ENCODE measurements around the gene AKNAD1. TPM values are rescaled to one million over a fixed set of nuclear protein-coding genes. Genes with fewer than 3 reads are reported as not detected.

The AKNAD1 gene
- 1 to 10 TPM in 2 of 4 donors, under 1 TPM in 2; 0.27 to 2.5 (median 1.1) TPM for total RNA-seq

- 100% methylated on average over 1 of the region's 1 CpG; no CpG with 5 or more reads in 1 of the 2 donors for WGBS, 2 donors (ENCODE audit: low coverage in 1 of 2)
- Histone ChIP-seq H3K4me3 (no peak within 1 kb of the TSS), H3K4me1 (peaks cover 0 to 15% (median 6%) of the 10 kb centered on the region in 3 donors), H3K27me3 (no peaks in the 10 kb centered on the region), H3K36me3 (no peaks in the 10 kb centered on the region), H3K27ac (no peak within 1 kb of the TSS), H3K9me3 (no peaks in the 10 kb centered on the region)
- TF ChIP-seq CTCF (IDR thresholded peaks at IDR 0.05) (no peak), POLR2AphosphoS5 (IDR thresholded peaks at IDR 0.05) (no peak), POLR2A (IDR thresholded peaks at IDR 0.05) (no peak), EP300 (IDR thresholded peaks at IDR 0.05) (no peak)
- ATAC-seq, result no peak
Measured at GRCh38 chr1:108856994-108857393, at the start of gene AKNAD1. TSS of gene AKNAD1 (minus strand) at chr1:108857094. CDS start at chr1:108852664, 4,430 bp downstream.

- 80 to 85% methylated on average over 3 of the region's 3 CpGs for WGBS, 2 donors (ENCODE audit: low coverage in 1 of 2)
- Histone ChIP-seq H3K4me1 (peaks cover 0 to 23% (median 11%) of the 10 kb centered on the region in 3 donors), H3K4me3 (no peak overlapping the region), H3K27me3 (no peaks in the 10 kb centered on the region), H3K27ac (no peak overlapping the region), H3K36me3 (peaks cover 0 to 68% of the 10 kb centered on the region in 2 donors), H3K9me3 (no peaks in the 10 kb centered on the region)
- TF ChIP-seq POLR2AphosphoS5 (IDR thresholded peaks at IDR 0.05) (no peak), EP300 (IDR thresholded peaks at IDR 0.05) (no peak), POLR2A (IDR thresholded peaks at IDR 0.05) (no peak), CTCF (IDR thresholded peaks at IDR 0.05) (no peak)
- no peak for ATAC-seq
Measured at GRCh38 chr1:108901106-108901505, 44.2 kb upstream of the AKNAD1 start.

- WGBS, 2 donors (ENCODE audit: low coverage in 1 of 2), result 45 to 50% methylated on average over 7 to 8 of the region's 8 CpGs
- TF ChIP-seq CTCF (IDR thresholded peaks at IDR 0.05), result peak; percentile 58 to 87 (median 82)
- TF ChIP-seq POLR2AphosphoS5 (IDR thresholded peaks at IDR 0.05), result no peak
- Histone ChIP-seq H3K36me3 (peaks cover 0 to 45% of the 10 kb centered on the region in 2 donors), H3K4me3 (no peak overlapping the region), H3K27me3 (no peaks in the 10 kb centered on the region), H3K4me1 (peaks cover 3 to 40% (median 11%) of the 10 kb centered on the region in 3 donors), H3K9me3 (no peaks in the 10 kb centered on the region), H3K27ac (peak overlapping the region; percentile 53 to 76 (median 62))
- peak; percentile 70 for ATAC-seq
Measured at GRCh38 chr1:108897865-108898720, 41.2 kb upstream of the AKNAD1 start.

GRCh38 chr1:108896146-108897145 is 39.6 kb upstream of the AKNAD1 start:
- Histone ChIP-seq H3K9me3 (no peaks in the 10 kb centered on the region), H3K27ac (peak overlapping the region; percentile 68 to 78 (median 76)), H3K4me1 (peaks cover 3 to 48% (median 11%) of the 10 kb centered on the region in 3 donors), H3K27me3 (no peaks in the 10 kb centered on the region), H3K4me3 (no peak overlapping the region), H3K36me3 (peaks cover 0 to 28% of the 10 kb centered on the region in 2 donors)
- TF ChIP-seq EP300 (IDR thresholded peaks at IDR 0.05), result no peak
- no peak for TF ChIP-seq POLR2A (IDR thresholded peaks at IDR 0.05)
- peak; percentile 48 for TF ChIP-seq POLR2AphosphoS5 (IDR thresholded peaks at IDR 0.05)
- no peak for TF ChIP-seq CTCF (IDR thresholded peaks at IDR 0.05)
- peak; percentile 59 for ATAC-seq
- 40 to 44% methylated on average over 8 to 10 of the region's 10 CpGs for WGBS, 2 donors (ENCODE audit: low coverage in 1 of 2)
